EL (cell line): Measurements from ENCODE around the gene GCK.
"Not testable (repeated sequence)": the region's sequence is repeated elsewhere in the genome, so short reads cannot be mapped to it uniquely, and the experiment has no call there.

Experiments used
- DNase-seq: peaks from one replicate; pipeline ENCODE4 v3.0.0-alpha.2; 2016

The GCK gene

GRCh38 chr7:44139311-44140010 lies 49.8 kb downstream of the GCK start:
- DNase-seq, result no peak

- DNase-seq, result no peak
Observed at GRCh38 chr7:44138698-44139097, 50.5 kb downstream of the GCK start.

- DNase-seq, result no peak
Observed at GRCh38 chr7:44136731-44137130, 52.5 kb downstream of the GCK start.

- no peak for DNase-seq
Observed at GRCh38 chr7:44134943-44135628, 54.2 kb downstream of the GCK start.

- DNase-seq, result no peak
Observed at GRCh38 chr7:44133295-44133694, 55.9 kb downstream of the GCK start.

GRCh38 chr7:44132039-44132438 lies 57.2 kb downstream of the GCK start:
- DNase-seq, result peak; percentile 44

- DNase-seq, result no peak
Observed at GRCh38 chr7:44131173-44132029, 57.8 kb downstream of the GCK start.

- DNase-seq, result no peak
Observed at GRCh38 chr7:44128721-44129582, 60.3 kb downstream of the GCK start.

- DNase-seq, result no peak
Observed at GRCh38 chr7:44127161-44127560, 62.1 kb downstream of the GCK start.

- not testable (repeated sequence) for DNase-seq
Observed at GRCh38 chr7:44126574-44126973, 62.7 kb downstream of the GCK start.

GRCh38 chr7:44124822-44125202 lies 64.4 kb downstream of the GCK start:
- DNase-seq, result no peak

GRCh38 chr7:44123190-44124003 lies 65.8 kb downstream of the GCK start, which contains the start of gene POLD2:
Gene POLD2, minus strand, starts transcription at chr7:44123548. Its CDS starts 1,495 bp downstream, at chr7:44122053.
- DNase-seq, result peak; percentile 98

- DNase-seq, result no peak
Observed at GRCh38 chr7:44122529-44122928, 66.7 kb downstream of the GCK start.

GRCh38 chr7:44121761-44122420 lies 67.3 kb downstream of the GCK start:
- no peak for DNase-seq

- DNase-seq, result no peak
Observed at GRCh38 chr7:44120395-44120794, 68.8 kb downstream of the GCK start.

- DNase-seq, result no peak
Observed at GRCh38 chr7:44119829-44120380, 69.3 kb downstream of the GCK start.

GRCh38 chr7:44117801-44118429 lies 71.3 kb downstream of the GCK start:
- DNase-seq, result no peak

GRCh38 chr7:44116789-44117666 lies 72.2 kb downstream of the GCK start:
- DNase-seq, result no peak

- DNase-seq, result no peak
Observed at GRCh38 chr7:44116087-44116788, 73.0 kb downstream of the GCK start.
